ENCODE results near the gene MEF2D.

MEF2D gene

GRCh38 chr1:156452907-156453306 lies 47.7 kb downstream of the MEF2D start:
- Histone ChIP-seq H3K4me2 (ENCODE audit: insufficient read depth, low read length, poor library complexity, severe bottlenecking) (no peak overlapping the region), H4K91ac (ENCODE audit: low read depth, low read length, poor library complexity) (no peak overlapping the region), H3K18ac (ENCODE audit: low read length) (no peak overlapping the region), H3K14ac (ENCODE audit: low read length) (no peak overlapping the region), H3K23ac (ENCODE audit: low read depth, low read length, poor library complexity) (no peak overlapping the region), H3K27me3 (ENCODE audit: control insufficient read depth in 3 of 3, insufficient read depth in 3 of 3, low read depth in 1 of 3, low read length in 3 of 3) (peaks cover 0 to 34% (median 6%) of the 10 kb centered on the region in 3 experiments), H2BK15ac (ENCODE audit: low read length) (no peak overlapping the region), H2BK120ac (ENCODE audit: low read depth, low read length) (no peak overlapping the region), H3K4me3 (ENCODE audit: low read length in 2 of 2) (no peak overlapping the region), H3K4ac (ENCODE audit: low read length) (no peak overlapping the region), H2AK5ac (ENCODE audit: low read depth, low read length) (no peak overlapping the region), H2BK5ac (ENCODE audit: low read length) (no peak overlapping the region), H3K9ac (ENCODE audit: low read depth, low read length, poor library complexity) (no peak overlapping the region), H2BK12ac (ENCODE audit: low read length) (no peak overlapping the region), H3K79me1 (ENCODE audit: low read depth, low read length) (no peaks in the 10 kb centered on the region), H3K4me1 (ENCODE audit: control insufficient read depth in 2 of 2, insufficient read depth in 1 of 2, low read depth in 1 of 2, low read length in 2 of 2) (peaks cover 4 to 5% of the 10 kb centered on the region in 2 donors), H4K8ac (ENCODE audit: low read depth, low read length) (no peak overlapping the region), H3K27ac (replicated peaks; ENCODE audit: low read length) (no peak overlapping the region), H3K36me3 (replicated peaks in 1 of 2; ENCODE audit: control insufficient read depth in 2 of 2, insufficient read depth in 2 of 2, low read length in 2 of 2) (no peaks in the 10 kb centered on the region), H3K9me3 (replicated peaks in 1 of 2; ENCODE audit: control insufficient read depth in 2 of 2, insufficient read depth in 1 of 2, low read depth in 1 of 2, low read length in 2 of 2) (no peaks in the 10 kb centered on the region), H2AFZ (ENCODE audit: low read length) (no peak overlapping the region)
- no CpG with 5 or more reads among the region's 1 CpG for WGBS, 2 donors (ENCODE audit: extremely low coverage in 2 of 2, insufficient read length in 2 of 2, insufficient replicate concordance in 1 of 2)
- DNase-seq (ENCODE audit: low spot score), result no peak

DNA sequence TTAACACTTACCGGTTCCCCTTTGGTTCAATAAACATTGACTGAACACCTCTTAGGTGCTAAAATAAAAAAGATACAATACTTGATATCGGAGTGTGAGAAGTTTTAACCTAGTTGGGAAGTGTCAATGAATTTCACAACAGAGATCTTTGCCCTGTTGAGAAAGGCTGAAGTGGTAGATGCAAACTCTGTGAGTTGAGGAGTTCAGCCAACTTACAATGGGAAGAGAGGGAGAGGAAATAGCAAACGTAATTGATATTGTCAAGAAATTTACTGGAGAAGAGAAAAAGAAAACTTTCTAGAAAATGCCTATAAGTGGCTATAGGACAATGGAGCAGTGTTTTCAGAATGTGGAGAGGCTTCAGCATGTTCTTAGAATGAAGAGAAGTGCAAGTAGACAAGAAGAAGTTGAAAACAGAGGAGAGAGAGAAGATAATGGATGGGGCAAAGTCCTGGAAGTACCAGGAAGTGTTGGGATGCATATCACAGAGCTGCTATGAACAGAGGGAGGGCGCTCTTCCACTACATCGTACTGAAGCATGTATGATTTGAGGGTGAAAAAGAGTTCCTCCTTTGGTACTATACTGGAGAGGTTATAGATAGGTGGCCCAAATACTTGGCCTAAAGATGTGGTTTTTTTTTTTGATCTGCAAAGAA lies 48.9 kb downstream of the MEF2D start:
- H4K8ac ChIP-seq (ENCODE audit: low read depth, low read length), result no peak overlapping the region
- H4K91ac ChIP-seq (ENCODE audit: low read depth, low read length, poor library complexity), result no peak overlapping the region
- no peak overlapping the region for H3K4me2 ChIP-seq (ENCODE audit: insufficient read depth, low read length, poor library complexity, severe bottlenecking)
- no peak overlapping the region for H2BK15ac ChIP-seq (ENCODE audit: low read length)
- no peaks in the 10 kb centered on the region for H3K79me1 ChIP-seq (ENCODE audit: low read depth, low read length)
- H3K4ac ChIP-seq (ENCODE audit: low read length), result no peak overlapping the region
- H3K27ac ChIP-seq (replicated peaks; ENCODE audit: low read length), result no peak overlapping the region
- H2AK5ac ChIP-seq (ENCODE audit: low read depth, low read length), result no peak overlapping the region
- H3K9me3 ChIP-seq (replicated peaks in 1 of 2; ENCODE audit: control insufficient read depth in 2 of 2, insufficient read depth in 1 of 2, low read depth in 1 of 2, low read length in 2 of 2), result no peaks in the 10 kb centered on the region
- H2BK5ac ChIP-seq (ENCODE audit: low read length), result no peak overlapping the region
- H3K18ac ChIP-seq (ENCODE audit: low read length), result no peak overlapping the region
- H3K23ac ChIP-seq (ENCODE audit: low read depth, low read length, poor library complexity), result no peak overlapping the region
- H3K4me3 ChIP-seq (ENCODE audit: low read length in 2 of 2), result no peak overlapping the region
- H3K27me3 ChIP-seq (ENCODE audit: control insufficient read depth in 3 of 3, insufficient read depth in 3 of 3, low read depth in 1 of 3, low read length in 3 of 3), result peaks cover 0 to 40% (median 6%) of the 10 kb centered on the region in 3 experiments
- WGBS, 2 donors (ENCODE audit: extremely low coverage in 2 of 2, insufficient read length in 2 of 2, insufficient replicate concordance in 1 of 2), result no CpG with 5 or more reads among the region's 5 CpGs
- peaks cover 3 to 4% of the 10 kb centered on the region in 2 donors for H3K4me1 ChIP-seq (ENCODE audit: control insufficient read depth in 2 of 2, insufficient read depth in 1 of 2, low read depth in 1 of 2, low read length in 2 of 2)
- no peak overlapping the region for H2AFZ ChIP-seq (ENCODE audit: low read length)
- DNase-seq (ENCODE audit: low spot score), result no peak
- no peak overlapping the region for H2BK12ac ChIP-seq (ENCODE audit: low read length)
- no peak overlapping the region for H3K9ac ChIP-seq (ENCODE audit: low read depth, low read length, poor library complexity)
- H3K36me3 ChIP-seq (replicated peaks in 1 of 2; ENCODE audit: control insufficient read depth in 2 of 2, insufficient read depth in 2 of 2, low read length in 2 of 2), result no peaks in the 10 kb centered on the region
- no peak overlapping the region for H2BK120ac ChIP-seq (ENCODE audit: low read depth, low read length)
- H3K14ac ChIP-seq (ENCODE audit: low read length), result no peak overlapping the region

DNA sequence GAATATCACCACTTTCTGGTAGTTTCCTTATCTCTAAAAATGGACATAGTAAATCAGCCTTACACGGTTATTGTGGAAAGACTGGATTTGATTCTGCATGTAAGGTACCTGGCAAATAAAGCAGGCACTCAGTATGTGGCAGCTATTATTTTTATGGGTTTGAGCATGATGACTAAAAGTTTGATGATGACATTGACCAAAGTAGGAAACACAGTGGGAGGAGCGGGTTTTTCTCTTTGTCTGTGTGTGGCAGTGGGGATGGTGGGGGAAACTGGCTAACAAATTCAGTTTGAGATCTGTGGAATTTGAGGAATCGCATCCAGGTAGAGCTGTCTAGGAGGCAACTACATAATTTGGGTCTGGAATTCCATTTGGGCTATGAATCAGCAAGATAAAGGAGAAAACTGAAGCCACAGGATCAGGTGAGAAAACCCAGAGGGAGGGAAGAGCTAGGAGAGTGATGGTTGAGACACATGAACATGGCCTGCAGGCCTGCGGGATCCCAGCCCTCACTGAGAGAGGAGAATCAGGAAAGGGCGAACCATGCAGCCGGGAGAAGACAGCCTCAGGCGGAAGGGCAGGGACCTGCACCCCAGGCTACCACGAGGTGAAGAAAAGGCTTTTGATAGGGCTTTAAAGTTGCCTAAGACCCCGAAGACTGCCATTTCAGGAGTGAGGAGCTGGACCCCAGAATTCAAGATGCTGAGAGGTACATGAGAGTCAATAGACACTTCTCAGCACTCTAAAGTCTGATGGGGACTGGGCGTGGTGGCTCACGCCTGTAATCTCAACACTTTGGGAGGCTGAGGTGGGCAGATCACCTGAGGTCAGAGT lies 52.2 kb downstream of the MEF2D start:
- Histone ChIP-seq H3K23ac (ENCODE audit: low read depth, low read length, poor library complexity) (no peak overlapping the region), H2AK5ac (ENCODE audit: low read depth, low read length) (no peak overlapping the region), H2BK12ac (ENCODE audit: low read length) (no peak overlapping the region), H3K18ac (ENCODE audit: low read length) (no peak overlapping the region), H3K4me3 (ENCODE audit: low read length in 2 of 2) (no peak overlapping the region), H3K27me3 (ENCODE audit: control insufficient read depth in 3 of 3, insufficient read depth in 3 of 3, low read depth in 1 of 3, low read length in 3 of 3) (peaks cover 0 to 57% (median 19%) of the 10 kb centered on the region in 3 experiments), H3K79me1 (ENCODE audit: low read depth, low read length) (no peaks in the 10 kb centered on the region), H4K91ac (ENCODE audit: low read depth, low read length, poor library complexity) (no peak overlapping the region), H3K14ac (ENCODE audit: low read length) (no peak overlapping the region), H2BK5ac (ENCODE audit: low read length) (no peak overlapping the region), H3K4me1 (ENCODE audit: control insufficient read depth in 2 of 2, insufficient read depth in 1 of 2, low read depth in 1 of 2, low read length in 2 of 2) (peaks cover 0 to 2% of the 10 kb centered on the region in 2 donors), H3K9me3 (replicated peaks in 1 of 2; ENCODE audit: control insufficient read depth in 2 of 2, insufficient read depth in 1 of 2, low read depth in 1 of 2, low read length in 2 of 2) (no peaks in the 10 kb centered on the region), H2BK15ac (ENCODE audit: low read length) (no peak overlapping the region), H2BK120ac (ENCODE audit: low read depth, low read length) (no peak overlapping the region), H4K8ac (ENCODE audit: low read depth, low read length) (no peak overlapping the region), H3K4ac (ENCODE audit: low read length) (no peak overlapping the region), H2AFZ (ENCODE audit: low read length) (no peak overlapping the region), H3K36me3 (replicated peaks in 1 of 2; ENCODE audit: control insufficient read depth in 2 of 2, insufficient read depth in 2 of 2, low read length in 2 of 2) (no peaks in the 10 kb centered on the region), H3K27ac (replicated peaks; ENCODE audit: low read length) (no peak overlapping the region), H3K9ac (ENCODE audit: low read depth, low read length, poor library complexity) (no peak overlapping the region), H3K4me2 (ENCODE audit: insufficient read depth, low read length, poor library complexity, severe bottlenecking) (no peak overlapping the region)
- WGBS, 2 donors (ENCODE audit: extremely low coverage in 2 of 2, insufficient read length in 2 of 2, insufficient replicate concordance in 1 of 2), result no CpG with 5 or more reads among the region's 11 CpGs
- no peak for DNase-seq (ENCODE audit: low spot score)

DNA sequence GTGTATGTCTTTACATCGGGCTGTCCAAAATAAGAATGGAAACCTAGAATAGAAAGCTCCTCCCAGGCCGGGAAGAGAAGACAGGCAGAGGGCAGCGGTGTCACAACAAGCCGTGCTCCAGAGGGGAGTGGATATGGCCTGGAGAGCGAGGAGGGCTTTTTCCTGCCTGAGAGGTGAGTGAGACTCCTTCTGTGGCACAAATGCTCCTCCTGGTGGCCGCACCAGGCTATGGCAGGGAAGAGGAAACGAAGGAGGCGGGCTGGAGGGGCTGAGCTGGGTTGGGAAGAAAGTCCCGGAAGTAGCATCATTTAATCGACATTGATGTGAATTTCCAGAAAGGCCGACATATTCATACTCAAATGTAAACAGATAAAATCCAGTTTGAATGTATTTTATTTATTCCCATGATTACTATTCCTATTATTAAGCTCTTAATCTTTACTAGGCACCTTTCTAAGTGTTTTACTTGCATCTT lies 54.7 kb downstream of the MEF2D start:
- peak overlapping the region; percentile 54 for H2AFZ ChIP-seq (ENCODE audit: low read length)
- DNase-seq (ENCODE audit: low spot score), result peak; percentile 83
- no peak overlapping the region for H3K14ac ChIP-seq (ENCODE audit: low read length)
- H3K36me3 ChIP-seq (replicated peaks in 1 of 2; ENCODE audit: control insufficient read depth in 2 of 2, insufficient read depth in 2 of 2, low read length in 2 of 2), result no peaks in the 10 kb centered on the region
- no peak overlapping the region for H3K4me3 ChIP-seq (ENCODE audit: low read length in 2 of 2)
- H2BK120ac ChIP-seq (ENCODE audit: low read depth, low read length), result no peak overlapping the region
- H3K4ac ChIP-seq (ENCODE audit: low read length), result no peak overlapping the region
- WGBS, 2 donors (ENCODE audit: extremely low coverage in 2 of 2, insufficient read length in 2 of 2, insufficient replicate concordance in 1 of 2), result no CpG with 5 or more reads among the region's 11 CpGs
- no peak overlapping the region for H3K27ac ChIP-seq (replicated peaks; ENCODE audit: low read length)
- no peak overlapping the region for H3K9ac ChIP-seq (ENCODE audit: low read depth, low read length, poor library complexity)
- no peaks in the 10 kb centered on the region for H3K79me1 ChIP-seq (ENCODE audit: low read depth, low read length)
- no peak overlapping the region for H3K18ac ChIP-seq (ENCODE audit: low read length)
- no peak overlapping the region for H2AK5ac ChIP-seq (ENCODE audit: low read depth, low read length)
- no peak overlapping the region for H2BK12ac ChIP-seq (ENCODE audit: low read length)
- H2BK15ac ChIP-seq (ENCODE audit: low read length), result no peak overlapping the region
- no peak overlapping the region for H2BK5ac ChIP-seq (ENCODE audit: low read length)
- H3K4me1 ChIP-seq (ENCODE audit: control insufficient read depth in 2 of 2, insufficient read depth in 1 of 2, low read depth in 1 of 2, low read length in 2 of 2), result peaks cover 0 to 2% of the 10 kb centered on the region in 2 donors
- no peak overlapping the region for H4K8ac ChIP-seq (ENCODE audit: low read depth, low read length)
- H4K91ac ChIP-seq (ENCODE audit: low read depth, low read length, poor library complexity), result no peak overlapping the region
- peaks cover 7 to 71% (median 43%) of the 10 kb centered on the region in 3 experiments for H3K27me3 ChIP-seq (ENCODE audit: control insufficient read depth in 3 of 3, insufficient read depth in 3 of 3, low read depth in 1 of 3, low read length in 3 of 3)
- no peak overlapping the region for H3K4me2 ChIP-seq (ENCODE audit: insufficient read depth, low read length, poor library complexity, severe bottlenecking)
- no peaks in the 10 kb centered on the region for H3K9me3 ChIP-seq (replicated peaks in 1 of 2; ENCODE audit: control insufficient read depth in 2 of 2, insufficient read depth in 1 of 2, low read depth in 1 of 2, low read length in 2 of 2)
- H3K23ac ChIP-seq (ENCODE audit: low read depth, low read length, poor library complexity), result no peak overlapping the region

Data from neuronal stem cell (in vitro differentiated cells).